Loucy (cell line): ENCODE data around the gene SPRY4.

Experiments
- H2AFZ ChIP-seq: fragments of 200-600 bp; sonication (generic); 2 replicates; pipeline ENCODE4 v1.6.0; 2016; ENCODE audit warnings: antibody characterized with exemption, mild to moderate bottlenecking, low read length, moderate library complexity
- H3F3A ChIP-seq: fragments of 200-600 bp; 2 replicates; pipeline ENCODE4 v1.6.0; 2016; ENCODE audit warnings: antibody characterized with exemption, low read depth, mild to moderate bottlenecking
- H3K27me3 ChIP-seq: fragments of 200-600 bp; sonication (generic); 2 replicates; pipeline ENCODE4 v1.6.1; 2014; ENCODE audit warnings: low read length, mild to moderate bottlenecking; ENCODE audit not compliant: insufficient read depth, poor library complexity, severe bottlenecking
- H3K36me3 ChIP-seq: fragments of 200-600 bp; sonication (generic); 2 replicates; pipeline ENCODE4 v1.6.1; 2016; ENCODE audit warnings: low read length; ENCODE audit not compliant: insufficient read depth
- H3K4me1 ChIP-seq: fragments of 200-600 bp; sonication (generic); 2 replicates; pipeline ENCODE4 v1.5.1; 2014; ENCODE audit warnings: low read length, mild to moderate bottlenecking; ENCODE audit not compliant: insufficient read depth, poor library complexity, severe bottlenecking
- H3K4me2 ChIP-seq: fragments of 200-600 bp; sonication (generic); 2 replicates; pipeline ENCODE4 v1.6.0; 2014; ENCODE audit warnings: antibody characterized with exemption, low read length, low read depth, mild to moderate bottlenecking; ENCODE audit not compliant: poor library complexity, severe bottlenecking
- H3K4me3 ChIP-seq: fragments of 200-600 bp; sonication (generic); 2 replicates; pipeline ENCODE4 v1.5.1; 2014; ENCODE audit warnings: low read length, mild to moderate bottlenecking, mixed read lengths; ENCODE audit not compliant: poor library complexity, severe bottlenecking
- H3K79me2 ChIP-seq: fragments of 200-600 bp; sonication (generic); 2 replicates; pipeline ENCODE4 v1.6.1; 2014; ENCODE audit warnings: low read length; ENCODE audit not compliant: insufficient read depth
- H3K9ac ChIP-seq: fragments of 200-600 bp; sonication (generic); 2 replicates; pipeline ENCODE4 v1.6.0; 2014; ENCODE audit warnings: mild to moderate bottlenecking, low read depth, low read length, moderate library complexity; ENCODE audit not compliant: poor library complexity, severe bottlenecking
- H3K9me2 ChIP-seq: fragments of 200-600 bp; sonication (generic); replicated peaks from 2 replicates; pipeline ENCODE4 v1.6.1; 2016; ENCODE audit warnings: low read depth, low read length, mixed read lengths
- H3K9me3 ChIP-seq: fragments of 200-600 bp; sonication (generic); 2 replicates; pipeline ENCODE4 v1.6.1; 2014; ENCODE audit warnings: mild to moderate bottlenecking, antibody characterized with exemption, low read length, low read depth; ENCODE audit not compliant: insufficient read depth
- H4K20me1 ChIP-seq: fragments of 200-600 bp; sonication (generic); 2 replicates; pipeline ENCODE4 v1.6.0; 2014; ENCODE audit warnings: antibody characterized with exemption, low read length, mild to moderate bottlenecking; ENCODE audit not compliant: insufficient read depth, poor library complexity, severe bottlenecking
- EZH2phosphoT487 ChIP-seq: fragments of 200-600 bp; IDR thresholded peaks from 2 replicates; pipeline ENCODE4 v1.6.1; 2018; ENCODE audit warnings: antibody characterized with exemption, mild to moderate bottlenecking, moderate library complexity, borderline replicate concordance
- TF ChIP-seq, protein P1 (sequence below): fragments of 200-600 bp; sonication (generic); conservative IDR thresholded peaks from 2 replicates; pipeline ENCODE4 v1.5.1; 2014; ENCODE audit warnings: mild to moderate bottlenecking, antibody characterized with exemption, low read length

The SPRY4 gene

DNA sequence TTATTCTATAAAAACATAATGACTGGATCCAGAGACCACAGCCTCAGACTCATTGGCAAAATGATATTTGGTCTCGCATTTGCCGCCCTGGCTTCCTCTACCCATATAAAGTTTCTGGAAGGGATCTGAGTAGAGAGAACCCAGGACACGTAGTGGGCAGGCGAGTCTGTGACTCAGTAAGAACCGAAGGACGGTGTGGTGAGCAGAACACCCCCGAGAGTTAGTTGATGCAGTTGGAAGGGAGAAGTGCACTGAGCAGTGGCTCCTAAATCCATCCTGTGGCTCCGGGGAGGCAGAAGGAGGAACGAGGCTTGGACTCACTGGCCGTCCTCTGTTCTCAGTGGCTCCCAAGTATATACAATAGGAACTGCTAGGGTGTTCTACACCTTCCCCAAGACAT lies 11.5 kb downstream of the SPRY4 start:
- H3K27me3 ChIP-seq = no peaks in the 10 kb centered on the region
- H3K4me1 ChIP-seq = peaks cover 6% of the 10 kb centered on the region
- no peak for TF ChIP-seq EZH2phosphoT487
- TF ChIP-seq, protein P1, sequence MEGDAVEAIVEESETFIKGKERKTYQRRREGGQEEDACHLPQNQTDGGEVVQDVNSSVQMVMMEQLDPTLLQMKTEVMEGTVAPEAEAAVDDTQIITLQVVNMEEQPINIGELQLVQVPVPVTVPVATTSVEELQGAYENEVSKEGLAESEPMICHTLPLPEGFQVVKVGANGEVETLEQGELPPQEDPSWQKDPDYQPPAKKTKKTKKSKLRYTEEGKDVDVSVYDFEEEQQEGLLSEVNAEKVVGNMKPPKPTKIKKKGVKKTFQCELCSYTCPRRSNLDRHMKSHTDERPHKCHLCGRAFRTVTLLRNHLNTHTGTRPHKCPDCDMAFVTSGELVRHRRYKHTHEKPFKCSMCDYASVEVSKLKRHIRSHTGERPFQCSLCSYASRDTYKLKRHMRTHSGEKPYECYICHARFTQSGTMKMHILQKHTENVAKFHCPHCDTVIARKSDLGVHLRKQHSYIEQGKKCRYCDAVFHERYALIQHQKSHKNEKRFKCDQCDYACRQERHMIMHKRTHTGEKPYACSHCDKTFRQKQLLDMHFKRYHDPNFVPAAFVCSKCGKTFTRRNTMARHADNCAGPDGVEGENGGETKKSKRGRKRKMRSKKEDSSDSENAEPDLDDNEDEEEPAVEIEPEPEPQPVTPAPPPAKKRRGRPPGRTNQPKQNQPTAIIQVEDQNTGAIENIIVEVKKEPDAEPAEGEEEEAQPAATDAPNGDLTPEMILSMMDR = no peak
- no peaks in the 10 kb centered on the region for H3K79me2 ChIP-seq
- no peaks in the 10 kb centered on the region for H3K36me3 ChIP-seq
- no peak overlapping the region for H2AFZ ChIP-seq
- H3K4me2 ChIP-seq = no peak overlapping the region
- H3K4me3 ChIP-seq = no peak overlapping the region
- H4K20me1 ChIP-seq = no peaks in the 10 kb centered on the region
- no peaks in the 10 kb centered on the region for H3F3A ChIP-seq
- no peak overlapping the region for H3K9ac ChIP-seq
- no peaks in the 10 kb centered on the region for H3K9me3 ChIP-seq
- H3K9me2 ChIP-seq = no peaks in the 10 kb centered on the region

GRCh38 chr5:142312399-142312798 lies 12.4 kb downstream of the SPRY4 start:
- no peaks in the 10 kb centered on the region for H3K9me3 ChIP-seq
- no peak overlapping the region for H3K4me2 ChIP-seq
- H3K36me3 ChIP-seq = no peaks in the 10 kb centered on the region
- TF ChIP-seq, protein P1 = no peak
- no peak for TF ChIP-seq EZH2phosphoT487
- H4K20me1 ChIP-seq = no peaks in the 10 kb centered on the region
- no peak overlapping the region for H2AFZ ChIP-seq
- H3K9ac ChIP-seq = no peak overlapping the region
- no peaks in the 10 kb centered on the region for H3K9me2 ChIP-seq
- no peaks in the 10 kb centered on the region for H3K79me2 ChIP-seq
- peaks cover 6% of the 10 kb centered on the region for H3K4me1 ChIP-seq
- H3F3A ChIP-seq = no peaks in the 10 kb centered on the region
- H3K4me3 ChIP-seq = no peak overlapping the region
- no peaks in the 10 kb centered on the region for H3K27me3 ChIP-seq

GRCh38 chr5:142311725-142312124 lies 13.1 kb downstream of the SPRY4 start:
- no peaks in the 10 kb centered on the region for H3K79me2 ChIP-seq

More at GRCh38 chr5:142311725-142312124, 13.1 kb downstream of the SPRY4 start:
- Histone ChIP-seq H3K9me2 (no peaks in the 10 kb centered on the region), H2AFZ (no peak overlapping the region), H3K9me3 (no peaks in the 10 kb centered on the region), H3K27me3 (no peaks in the 10 kb centered on the region), H4K20me1 (no peaks in the 10 kb centered on the region), H3K4me2 (no peak overlapping the region), H3K4me1 (peaks cover 5% of the 10 kb centered on the region), H3F3A (no peaks in the 10 kb centered on the region), H3K4me3 (no peak overlapping the region), H3K9ac (no peak overlapping the region), H3K36me3 (no peaks in the 10 kb centered on the region)
- no peak for TF ChIP-seq EZH2phosphoT487
- TF ChIP-seq, protein P1 = no peak
